ENCODE data around the gene FAM168A.
"Not testable (repeated sequence)": the region's sequence is repeated elsewhere in the genome, so short reads cannot be mapped to it uniquely, and the experiment has no call there.

The FAM168A gene

DNA sequence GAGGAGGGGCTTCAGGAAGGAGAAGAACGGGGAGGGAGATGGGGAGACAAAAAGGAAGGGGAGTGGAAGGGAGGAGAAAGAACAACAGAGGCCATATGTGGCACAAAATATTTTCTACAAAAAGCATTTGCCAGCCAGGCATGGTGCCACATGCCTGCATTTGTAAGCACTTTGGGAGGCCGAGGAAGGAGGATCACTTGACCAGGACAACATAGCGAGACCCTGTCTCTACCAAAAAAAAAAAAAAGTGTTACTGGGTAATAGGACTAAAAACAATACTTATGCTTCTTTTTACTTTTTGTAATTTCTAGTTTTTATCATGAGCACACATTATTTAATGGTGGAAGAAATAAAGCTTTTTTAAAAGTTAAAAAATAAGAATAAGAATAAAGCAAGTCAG lies 5.3 kb downstream of the FAM168A start:
- no peak for DNase-seq

- DNase-seq: no peak
Measured at GRCh38 chr11:73591743-73592142, 6.2 kb downstream of the FAM168A start.

DNA sequence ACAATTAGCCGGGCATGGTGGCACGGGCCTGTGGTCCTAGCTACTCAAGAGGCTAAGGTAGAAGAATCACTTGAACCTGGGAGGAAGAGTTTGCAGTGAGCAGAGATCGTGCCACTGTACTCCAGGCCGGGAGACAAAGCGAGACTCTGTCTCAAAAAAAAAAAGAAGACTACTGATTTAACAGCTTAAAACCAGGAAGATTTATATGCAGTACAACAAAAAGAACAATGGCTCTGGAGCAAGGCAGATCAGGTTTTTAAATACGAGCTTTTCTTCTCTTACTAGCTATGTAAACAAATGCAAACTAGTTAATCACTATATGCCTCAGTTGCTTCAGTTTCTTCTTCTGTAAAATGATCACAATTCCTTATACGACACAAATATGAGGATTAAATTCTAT lies 6.9 kb downstream of the FAM168A start:
- no peak for DNase-seq

DNA sequence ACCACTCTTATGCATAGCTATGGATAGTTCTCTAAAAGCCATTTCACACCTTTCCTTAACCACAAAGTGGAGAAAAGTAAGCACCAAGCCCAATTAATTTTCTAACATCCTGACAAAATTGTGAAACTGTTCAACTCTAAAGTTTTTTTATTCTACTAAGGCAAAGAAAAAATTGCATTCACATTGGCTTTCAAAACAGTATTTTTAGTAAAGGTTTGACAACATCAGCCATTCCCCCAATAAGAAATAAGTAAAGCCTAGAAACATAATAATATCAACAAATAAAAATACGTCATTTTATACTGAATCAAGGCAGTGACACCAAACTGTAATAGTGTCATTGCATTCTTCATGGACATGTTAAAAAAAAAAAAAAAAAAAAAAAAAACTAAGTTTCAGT lies 11.1 kb downstream of the FAM168A start:
- DNase-seq: no peak

DNA sequence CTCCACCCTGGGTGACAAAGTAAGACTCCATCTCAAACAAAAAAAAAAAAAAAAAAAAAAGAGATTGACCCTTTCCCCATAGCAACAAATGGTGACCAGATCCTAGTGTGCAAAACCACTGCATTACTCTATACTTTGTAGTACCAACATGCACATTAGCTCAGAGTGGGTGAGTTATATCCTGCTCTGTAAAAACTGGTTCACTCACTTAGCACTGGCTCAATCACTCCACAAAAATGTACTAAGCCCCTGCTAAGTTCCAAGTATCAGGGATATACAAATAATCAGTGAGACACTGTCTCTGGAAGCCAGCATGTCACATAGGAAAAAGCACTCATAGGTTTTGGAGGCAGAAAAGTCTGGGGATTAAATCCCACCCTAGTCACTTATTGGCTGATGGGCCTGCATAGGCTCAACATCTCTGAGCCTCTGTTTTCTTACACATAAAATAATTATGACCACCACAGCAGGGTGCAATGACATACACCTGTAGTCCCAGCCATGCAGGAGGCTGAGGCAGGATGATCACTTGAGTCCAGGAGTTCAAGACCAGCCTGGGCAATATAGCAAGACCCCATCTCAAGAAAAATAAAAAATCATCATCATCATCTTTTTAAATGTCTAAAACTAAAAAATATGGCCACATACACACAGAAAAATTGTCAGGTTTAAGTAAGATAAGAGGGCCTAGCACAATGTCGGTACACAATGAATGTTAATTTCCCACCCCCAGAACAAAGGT lies 11.9 kb downstream of the FAM168A start:
- DNase-seq: no peak

DNA sequence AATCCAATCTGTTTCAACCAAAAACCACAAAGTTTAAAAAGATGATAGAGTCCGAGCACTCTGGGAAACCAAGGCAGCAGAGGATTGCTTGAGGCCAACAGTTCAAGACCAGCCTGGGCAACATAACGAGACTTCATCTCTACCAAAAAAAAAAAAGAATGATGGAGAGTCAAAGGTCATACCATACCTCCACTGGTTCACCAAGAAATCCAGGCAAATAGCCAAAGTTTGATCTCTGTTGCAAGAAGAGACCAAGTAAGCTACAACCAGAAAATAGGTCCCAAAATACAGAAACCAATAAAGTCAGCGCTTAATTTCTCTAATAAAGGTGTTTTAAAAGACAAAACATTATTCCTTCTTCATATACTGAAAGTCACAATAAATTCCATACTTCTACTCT lies 13.1 kb downstream of the FAM168A start:
- no peak for DNase-seq

GRCh38 chr11:73582653-73583052 lies 15.3 kb downstream of the FAM168A start:
- no peak for DNase-seq

- not testable (repeated sequence) for DNase-seq
Measured at GRCh38 chr11:73580749-73581148, 17.2 kb downstream of the FAM168A start.

DNA sequence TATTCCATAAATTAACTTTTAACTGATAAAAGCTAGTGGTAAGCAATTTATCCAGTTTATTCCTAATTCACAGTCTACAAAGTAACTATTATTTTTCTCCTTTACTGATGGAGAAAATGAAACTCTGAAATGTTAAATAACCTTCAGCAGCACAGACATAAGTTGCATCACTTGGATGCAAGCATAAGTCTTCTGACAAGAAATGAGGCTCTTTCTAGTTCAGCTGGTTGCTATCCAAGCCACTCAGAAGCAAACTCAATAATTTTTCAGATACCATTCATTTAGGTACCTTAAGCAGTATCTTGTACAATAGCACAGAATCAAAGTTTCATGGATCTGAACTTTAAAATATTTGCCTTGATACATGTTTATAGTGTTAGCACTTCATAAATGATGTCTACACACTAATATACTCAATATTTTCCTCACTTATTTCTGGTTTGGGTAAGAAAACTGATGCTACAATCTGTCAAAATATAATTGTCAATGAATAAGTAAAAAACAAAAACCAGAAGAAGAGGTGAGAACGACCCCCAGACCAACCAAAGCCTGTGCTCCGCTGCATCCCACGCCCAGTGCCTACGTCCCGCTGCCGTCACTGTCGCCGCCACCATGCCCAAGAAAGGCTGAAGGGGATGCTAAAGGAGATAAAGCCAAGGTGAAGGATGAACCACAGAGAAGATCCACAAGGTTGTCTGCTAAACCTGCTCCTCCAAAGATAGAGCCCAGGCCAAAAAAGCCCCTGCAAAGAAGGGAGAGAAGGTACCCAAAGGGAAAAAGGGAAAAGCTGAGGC lies 18.1 kb downstream of the FAM168A start:
- no peak for DNase-seq

- no peak for DNase-seq
Measured at GRCh38 chr11:73578592-73579185, 19.2 kb downstream of the FAM168A start.

DNA sequence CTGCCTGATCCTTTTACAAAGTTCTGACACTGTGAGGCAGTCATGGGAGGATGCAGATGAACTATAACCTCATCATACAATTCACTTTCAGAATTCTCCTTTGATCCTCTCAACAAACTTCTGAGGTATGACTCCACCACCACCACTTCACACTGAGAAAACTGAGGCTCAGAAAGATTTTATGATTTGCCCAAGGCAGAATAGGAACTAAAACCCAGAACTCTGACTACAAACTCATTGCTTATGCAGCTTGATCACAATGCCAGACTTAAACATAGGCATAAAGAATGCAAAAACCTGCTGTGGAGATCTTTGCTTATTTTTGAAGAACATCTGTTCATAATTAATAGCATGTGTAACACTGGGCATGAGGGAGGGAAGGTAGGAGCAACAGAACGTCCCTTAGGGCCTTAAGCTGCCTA lies 20.4 kb downstream of the FAM168A start:
- no peak for DNase-seq

GRCh38 chr11:73576185-73576614 lies 21.7 kb downstream of the FAM168A start:
- no peak for DNase-seq

GRCh38 chr11:73571982-73572381 lies 25.9 kb downstream of the FAM168A start:
- DNase-seq: not testable (repeated sequence)

DNA sequence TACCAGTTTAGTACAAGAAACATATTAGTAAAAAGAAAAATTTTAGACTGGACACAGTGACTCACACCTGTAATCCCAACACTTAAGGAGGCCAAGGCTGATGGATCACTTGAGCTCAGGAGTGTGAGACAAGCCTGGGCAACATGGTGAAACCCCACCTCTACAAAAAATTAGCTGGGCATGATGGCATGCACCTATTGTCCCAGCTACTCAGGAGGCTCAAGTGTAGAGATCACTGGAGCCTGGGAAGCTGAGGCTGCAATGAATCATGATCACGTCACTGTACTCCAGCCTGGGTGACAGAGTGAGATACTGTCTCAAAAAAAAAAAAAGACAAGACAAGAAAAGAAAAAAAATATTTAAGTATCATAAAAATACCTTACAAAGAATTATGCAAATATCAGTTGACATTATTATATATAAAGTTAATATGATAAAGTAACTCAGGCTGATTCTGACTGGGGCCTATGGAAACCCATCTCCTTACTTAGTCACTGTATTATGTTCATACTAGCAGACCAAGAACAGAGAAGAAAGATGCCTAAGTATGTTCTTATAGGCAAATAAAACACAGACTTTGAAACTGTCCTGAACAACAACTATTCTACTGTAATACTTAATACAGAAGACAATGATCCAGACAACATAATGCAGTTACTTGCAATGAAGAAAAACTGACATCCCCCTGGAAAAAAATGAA lies 27.3 kb downstream of the FAM168A start:
- no peak for DNase-seq

- DNase-seq: no peak
Measured at GRCh38 chr11:73566977-73567755, 30.7 kb downstream of the FAM168A start.

- DNase-seq: no peak
Measured at GRCh38 chr11:73566422-73566821, 31.5 kb downstream of the FAM168A start.

GRCh38 chr11:73565804-73566203 lies 32.1 kb downstream of the FAM168A start:
- DNase-seq: no peak

GRCh38 chr11:73564903-73565302 lies 33.0 kb downstream of the FAM168A start:
- no peak for DNase-seq

GRCh38 chr11:73563539-73564200 lies 34.2 kb downstream of the FAM168A start:
- DNase-seq: no peak

DNA sequence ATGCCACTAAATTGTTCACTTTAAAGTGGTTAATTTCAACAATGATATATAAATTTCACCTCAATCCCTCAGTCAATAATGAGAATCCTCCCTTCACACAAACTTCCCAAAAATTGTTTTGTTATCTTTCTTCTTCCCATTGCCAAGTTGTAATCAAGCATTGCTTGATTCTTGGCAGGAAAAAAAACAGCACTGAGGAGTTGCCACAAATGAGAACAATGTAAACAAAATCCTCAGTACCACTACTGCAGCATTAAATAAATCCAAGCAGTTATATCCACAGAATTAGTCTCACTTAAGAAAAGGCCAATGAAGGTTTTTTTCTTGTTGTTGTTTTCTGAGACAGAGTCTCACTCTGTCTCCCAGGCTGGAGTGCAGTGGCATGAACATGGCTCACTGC lies 38.2 kb downstream of the FAM168A start:
- no peak for DNase-seq

DNA sequence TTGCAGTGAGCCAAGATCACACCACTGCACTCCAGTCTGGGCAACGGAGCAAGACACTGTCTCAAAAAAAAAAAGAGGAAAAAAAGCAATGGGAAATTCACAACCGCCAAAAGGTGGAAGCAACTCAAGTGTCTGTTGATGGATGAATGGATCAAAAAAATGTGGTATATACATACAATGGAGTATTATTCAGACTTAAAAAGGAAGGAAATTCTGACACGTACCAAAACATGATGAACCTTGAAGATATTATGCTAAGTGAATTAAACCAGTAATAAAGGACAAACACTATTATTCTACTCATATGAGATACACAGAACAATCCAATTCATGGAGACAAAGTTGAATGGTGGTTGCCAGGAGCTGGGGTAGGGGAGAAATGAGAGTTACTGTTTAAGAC lies 40.9 kb downstream of the FAM168A start:
- no peak for DNase-seq

DNA sequence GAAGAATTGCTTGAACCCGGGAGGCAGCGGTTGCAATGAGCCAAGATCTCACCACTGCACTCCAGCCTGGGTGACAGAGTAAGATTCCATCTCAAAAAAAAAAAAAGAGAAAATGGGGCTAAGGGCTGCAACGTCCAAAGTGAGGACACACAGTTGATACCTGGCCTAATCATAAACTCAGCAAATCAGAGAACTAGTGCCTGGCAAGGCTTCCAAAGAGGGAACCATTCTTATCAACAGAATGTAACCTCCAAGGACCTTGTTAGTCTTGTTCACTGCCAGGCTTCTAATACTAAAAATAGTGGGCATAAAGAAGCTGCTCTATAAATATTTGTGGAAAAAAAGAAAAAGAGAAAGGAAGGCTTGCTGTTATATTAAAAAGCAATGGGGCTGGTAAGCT lies 42.3 kb downstream of the FAM168A start:
- DNase-seq: no peak

All from stimulated activated CD4-positive, alpha-beta T cell treated with anti-CD3 and anti-CD28 coated beads, Interleukin-2, amount 100 ng/mL, for 48 hours (primary cell).